Measurements from ENCODE around the gene POLD2. TPM values are rescaled to one million over a fixed set of nuclear protein-coding genes. Genes with fewer than 3 reads are reported as not detected.

POLD2 gene
- total RNA-seq, 1 experiment from 2014 or later, result 179 TPM

DNA sequence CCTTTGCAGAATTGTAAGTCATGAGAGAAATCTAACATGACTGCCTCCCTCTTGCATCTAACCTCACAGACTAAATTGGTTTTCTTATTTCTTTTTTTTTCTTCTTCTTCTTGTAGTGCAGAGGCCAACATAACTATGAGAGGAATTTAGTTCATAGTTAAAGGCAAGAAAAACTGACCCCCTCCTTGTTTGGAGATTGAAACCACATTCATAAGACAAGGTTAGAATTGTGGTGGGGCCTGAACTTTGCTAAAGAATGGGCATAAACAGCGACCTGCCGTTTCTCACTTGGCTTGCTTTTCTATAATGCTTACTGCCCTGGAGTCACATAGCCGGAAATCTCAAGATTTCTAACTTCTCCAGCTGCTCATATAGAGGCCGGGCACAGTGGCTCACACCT, 38.6 kb downstream of the POLD2 start:
- TF ChIP-seq, protein P1, sequence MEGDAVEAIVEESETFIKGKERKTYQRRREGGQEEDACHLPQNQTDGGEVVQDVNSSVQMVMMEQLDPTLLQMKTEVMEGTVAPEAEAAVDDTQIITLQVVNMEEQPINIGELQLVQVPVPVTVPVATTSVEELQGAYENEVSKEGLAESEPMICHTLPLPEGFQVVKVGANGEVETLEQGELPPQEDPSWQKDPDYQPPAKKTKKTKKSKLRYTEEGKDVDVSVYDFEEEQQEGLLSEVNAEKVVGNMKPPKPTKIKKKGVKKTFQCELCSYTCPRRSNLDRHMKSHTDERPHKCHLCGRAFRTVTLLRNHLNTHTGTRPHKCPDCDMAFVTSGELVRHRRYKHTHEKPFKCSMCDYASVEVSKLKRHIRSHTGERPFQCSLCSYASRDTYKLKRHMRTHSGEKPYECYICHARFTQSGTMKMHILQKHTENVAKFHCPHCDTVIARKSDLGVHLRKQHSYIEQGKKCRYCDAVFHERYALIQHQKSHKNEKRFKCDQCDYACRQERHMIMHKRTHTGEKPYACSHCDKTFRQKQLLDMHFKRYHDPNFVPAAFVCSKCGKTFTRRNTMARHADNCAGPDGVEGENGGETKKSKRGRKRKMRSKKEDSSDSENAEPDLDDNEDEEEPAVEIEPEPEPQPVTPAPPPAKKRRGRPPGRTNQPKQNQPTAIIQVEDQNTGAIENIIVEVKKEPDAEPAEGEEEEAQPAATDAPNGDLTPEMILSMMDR (IDR thresholded peaks at IDR 0.05; ENCODE audit: unreplicated experiment), result no peak
- no TSS peak for BruUV-seq (replicated peaks)
- ChIA-PET CTCF (interaction anchor here (0.7 kb wide), 1 partner anchor 1347 kb away, joined by 3 read pairs; no protein-coding TSS in a partner anchor), POLR2A (interaction anchor here (1.5 kb wide), 1 partner anchor 38 kb away, joined by 3 read pairs; no protein-coding TSS in a partner anchor)
- Mint-ChIP-seq H3K4me1 (ENCODE audit: insufficient read depth, unreplicated experiment) (peaks cover 16% of the 10 kb centered on the region), H3K27me3 (ENCODE audit: insufficient read depth, unreplicated experiment) (no peaks in the 10 kb centered on the region), H3K27ac (ENCODE audit: low read depth, unreplicated experiment) (no peak overlapping the region), H3K36me3 (ENCODE audit: insufficient read depth, unreplicated experiment) (no peaks in the 10 kb centered on the region), H3K9me3 (ENCODE audit: unreplicated experiment) (no peaks in the 10 kb centered on the region), H3K4me3 (ENCODE audit: unreplicated experiment) (no peak overlapping the region)
- no peak for DNase-seq (ENCODE audit: unreplicated experiment)
- intact Hi-C loops (cut with micrococcal nuclease), result loop anchor here (5.0 kb wide), 1 partner anchor 38 kb away; the partner anchor contains the start of gene POLD2

DNA sequence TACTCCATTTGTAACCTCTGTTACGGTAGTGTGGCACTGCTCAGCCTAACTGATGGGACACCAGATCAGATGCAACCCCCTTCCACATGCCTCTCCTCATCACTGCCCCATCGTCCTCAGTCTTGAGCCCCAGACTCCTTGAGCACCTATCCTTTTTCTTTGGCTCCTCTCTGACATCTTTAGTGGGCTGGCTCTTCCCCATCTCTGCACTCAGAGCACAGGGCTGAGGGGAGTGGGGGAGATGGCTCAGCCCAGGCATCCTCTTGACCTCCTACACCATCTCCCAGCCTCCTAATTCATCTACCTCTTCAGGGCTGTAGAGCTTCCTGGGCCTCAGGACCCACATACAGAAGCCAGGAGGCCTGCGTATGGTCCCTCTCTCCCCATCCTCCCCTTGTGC, 39.6 kb downstream of the POLD2 start:
- CTCF ChIA-PET, result interaction anchor here (0.6 kb wide), 1 partner anchor 39 kb away, joined by 6 read pairs; the partner anchor contains the start of gene DBNL
- POLR2A ChIA-PET, result interaction anchor here (1.5 kb wide), 1 partner anchor 39 kb away, joined by 3 read pairs; no protein-coding TSS in a partner anchor
- H3K9me3 Mint-ChIP-seq (ENCODE audit: unreplicated experiment), result no peaks in the 10 kb centered on the region
- intact Hi-C loops (cut with micrococcal nuclease), result loop anchor here (5.0 kb wide), 1 partner anchor 39 kb away; the partner anchor contains the start of gene POLD2
- TF ChIP-seq, protein P1 (IDR thresholded peaks at IDR 0.05; ENCODE audit: unreplicated experiment), result no peak
- H3K4me3 Mint-ChIP-seq (ENCODE audit: unreplicated experiment), result peak overlapping the region; percentile 87
- DNase-seq (ENCODE audit: unreplicated experiment), result no peak
- peaks cover 14% of the 10 kb centered on the region for H3K4me1 Mint-ChIP-seq (ENCODE audit: insufficient read depth, unreplicated experiment)
- H3K27me3 Mint-ChIP-seq (ENCODE audit: insufficient read depth, unreplicated experiment), result no peaks in the 10 kb centered on the region
- peaks cover 1% of the 10 kb centered on the region for H3K36me3 Mint-ChIP-seq (ENCODE audit: insufficient read depth, unreplicated experiment)
- H3K27ac Mint-ChIP-seq (ENCODE audit: low read depth, unreplicated experiment), result peak overlapping the region; percentile 27
- BruUV-seq (replicated peaks), result no TSS peak

DNA sequence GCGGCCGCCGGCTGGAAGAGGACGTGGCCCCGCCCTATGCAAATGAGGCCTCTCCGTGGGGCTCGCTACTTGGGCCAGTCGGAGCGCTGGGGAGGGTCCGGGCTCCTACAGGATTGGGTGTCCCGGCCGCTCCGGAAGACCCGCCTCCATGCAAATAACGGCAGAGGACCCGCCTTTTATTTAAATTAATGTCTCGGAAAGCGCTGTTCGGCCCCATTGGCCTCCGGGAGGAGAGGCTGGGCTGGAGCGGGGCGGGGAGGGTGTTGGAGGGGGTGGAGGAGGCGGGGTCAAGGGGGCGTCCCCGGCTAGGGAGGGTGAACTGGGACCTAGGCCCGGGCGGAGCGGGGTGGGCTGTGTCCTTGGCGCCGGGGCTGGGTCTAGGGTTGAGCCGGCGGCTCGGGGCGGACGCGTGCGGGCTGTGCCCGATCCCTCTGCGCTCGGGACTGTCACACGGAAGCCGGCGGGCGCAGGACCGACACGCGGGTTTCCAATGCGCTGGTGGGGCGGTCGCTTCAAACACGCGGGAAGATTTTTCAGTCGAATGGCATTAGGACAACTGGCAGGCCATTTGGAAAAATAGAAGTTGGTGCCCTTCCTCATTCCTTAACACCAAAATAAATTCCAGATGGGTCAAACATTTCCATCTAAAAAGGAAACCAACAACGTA, 40.7 kb downstream of the POLD2 start:
- intact Hi-C loops (cut with micrococcal nuclease), result loop anchor here (5.0 kb wide), 1 partner anchor 40 kb away; the partner anchor contains the start of gene POLD2
- BruUV-seq (replicated peaks), result no TSS peak
- TF ChIP-seq, protein P1 (IDR thresholded peaks at IDR 0.05; ENCODE audit: unreplicated experiment), result no peak
- ChIA-PET CTCF (no interaction called here), POLR2A (no interaction called here)
- Mint-ChIP-seq H3K4me1 (ENCODE audit: insufficient read depth, unreplicated experiment) (peaks cover 7% of the 10 kb centered on the region), H3K27me3 (ENCODE audit: insufficient read depth, unreplicated experiment) (no peaks in the 10 kb centered on the region), H3K9me3 (ENCODE audit: unreplicated experiment) (no peaks in the 10 kb centered on the region), H3K4me3 (ENCODE audit: unreplicated experiment) (peak overlapping the region; percentile 87), H3K27ac (ENCODE audit: low read depth, unreplicated experiment) (peak overlapping the region; percentile 85), H3K36me3 (ENCODE audit: insufficient read depth, unreplicated experiment) (peaks cover 12% of the 10 kb centered on the region)
- DNase-seq (ENCODE audit: unreplicated experiment), result peak; percentile 99

DNA sequence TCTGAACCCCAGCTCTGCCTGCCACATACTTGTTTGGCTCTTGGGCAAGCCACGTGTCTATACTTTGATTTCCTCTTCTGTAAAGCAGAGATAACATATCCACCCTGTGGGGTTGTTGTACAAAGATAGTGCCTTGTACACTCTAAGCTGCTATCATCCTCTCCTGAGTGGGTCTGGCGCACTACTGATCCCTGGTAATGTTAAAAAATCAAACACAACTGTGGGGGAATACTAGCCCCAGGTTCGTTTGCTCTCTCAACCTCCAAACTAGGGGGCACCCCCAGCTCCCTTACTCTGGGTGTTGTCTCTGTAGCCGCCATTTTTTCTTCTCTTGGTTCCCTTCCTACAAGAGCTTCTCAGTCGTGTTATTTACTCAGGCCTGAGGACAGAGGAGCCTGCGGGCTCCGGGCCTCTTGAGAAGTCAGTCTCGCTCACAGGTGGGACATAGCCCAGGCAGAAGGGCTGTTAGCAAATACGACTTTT, 42.0 kb downstream of the POLD2 start:
- TF ChIP-seq, protein P1 (IDR thresholded peaks at IDR 0.05; ENCODE audit: unreplicated experiment), result no peak
- TSS peak; percentile 64 for BruUV-seq (replicated peaks)
- Mint-ChIP-seq H3K27ac (ENCODE audit: low read depth, unreplicated experiment) (peak overlapping the region; percentile 85), H3K9me3 (ENCODE audit: unreplicated experiment) (no peaks in the 10 kb centered on the region), H3K36me3 (ENCODE audit: insufficient read depth, unreplicated experiment) (peaks cover 17% of the 10 kb centered on the region), H3K4me1 (ENCODE audit: insufficient read depth, unreplicated experiment) (peaks cover 7% of the 10 kb centered on the region), H3K4me3 (ENCODE audit: unreplicated experiment) (peak overlapping the region; percentile 87), H3K27me3 (ENCODE audit: insufficient read depth, unreplicated experiment) (no peaks in the 10 kb centered on the region)
- ChIA-PET POLR2A (interaction anchor here (0.6 to 2.1 kb wide), 6 partner anchors 9 to 804 kb away, joined by 3 to 12 read pairs (median 3); partner anchors contain the start of genes DBNL, PURB and YKT6), CTCF (interaction anchor here (0.7 to 1.0 kb wide), 4 partner anchors 9 to 917 kb away, joined by 3 read pairs; no protein-coding TSS in a partner anchor)
- DNase-seq (ENCODE audit: unreplicated experiment), result no peak
- intact Hi-C loops (cut with micrococcal nuclease), result loop anchor here (5.0 kb wide), 1 partner anchor 41 kb away; the partner anchor contains the start of gene POLD2
